A549 (cell line): ENCODE results near the gene PEX3.

Source experiments
- CTCF ChIP-seq: fragments of >200 bp; sonication (Bioruptor Twin); formaldehyde crosslinking; IDR thresholded peaks from 3 replicates; pipeline ENCODE4 v1.5.1; 2016
- EP300 ChIP-seq, 2 experiments: fragments of >200 bp; sonication (Bioruptor Twin); formaldehyde crosslinking; IDR thresholded peaks; 2 replicates in 1 of 2; 3 replicates in 1 of 2; pipeline ENCODE4 v1.6.1; 2016 to 2017
- HOXA7 ChIP-seq: fragments of 250-450 bp; sonication (Bioruptor Pico); IDR thresholded peaks from 2 replicates; pipeline ENCODE4 v1.5.0; 2020; ENCODE audit warnings: mild to moderate bottlenecking, moderate library complexity
- POLR2A ChIP-seq: IDR thresholded peaks from 2 replicates; pipeline ENCODE4 v1.6.1; 2012; ENCODE audit warnings: mild to moderate bottlenecking, low read length
- RAD21 ChIP-seq, 2 experiments: fragments of >200 bp in 1 of 2; sonication (Bioruptor Twin) in 1 of 2; formaldehyde crosslinking in 1 of 2; IDR thresholded peaks in 1 of 2; conservative IDR thresholded peaks in 1 of 2; 2 replicates in 1 of 2; 3 replicates in 1 of 2; pipeline ENCODE4 v1.6.1; 2012 to 2018; ENCODE audit warnings: inconsistent platforms in 1 of 2
- REST ChIP-seq: fragments of 200-600 bp; sonication (generic); IDR thresholded peaks from 2 replicates; pipeline ENCODE4 v1.6.1; 2016; ENCODE audit warnings: antibody characterized with exemption, mild to moderate bottlenecking, moderate library complexity
- SMC3 ChIP-seq: fragments of >200 bp; sonication (Bioruptor Twin); formaldehyde crosslinking; IDR thresholded peaks from 3 replicates; pipeline ENCODE4 v1.6.1; 2018; ENCODE audit warnings: inconsistent platforms
- USF2 ChIP-seq: fragments of 450-650 bp; IDR thresholded peaks from 2 replicates; pipeline ENCODE4 v1.6.1; 2014; ENCODE audit warnings: antibody characterized with exemption
- ZC3H11A ChIP-seq: fragments of 450-650 bp; IDR thresholded peaks from 2 replicates; pipeline ENCODE4 v1.6.1; 2014; ENCODE audit warnings: antibody characterized with exemption, mild to moderate bottlenecking
- ZFP36 ChIP-seq: fragments of 450-650 bp; IDR thresholded peaks from 2 replicates; pipeline ENCODE4 v1.6.1; 2014; ENCODE audit warnings: borderline replicate concordance; ENCODE audit not compliant: partially characterized antibody

- no peak for TF ChIP-seq HOXA7 (CRISPR knock-in tag)
- no peak for TF ChIP-seq ZC3H11A
- no peak for TF ChIP-seq CTCF
- no peak for TF ChIP-seq POLR2A
- TF ChIP-seq ZFP36: no peak
- no peak for TF ChIP-seq SMC3
- TF ChIP-seq EP300 (IDR thresholded peaks at IDR 0.05): no peak
- no peak for TF ChIP-seq RAD21 (conservative IDR thresholded peaks at IDR 0.05 in 1 of 2, IDR thresholded peaks at IDR 0.05 in 1 of 2)
- TF ChIP-seq USF2: no peak
- TF ChIP-seq REST: no peak
These were observed 56.0 kb downstream of the PEX3 start for GRCh38 chr6:143506620-143507019.
